Common myeloid progenitor, CD34-positive (primary cell): Measurements from ENCODE around the gene TMEM39A.
A peak's percentile ranks its signal among the peaks of the same experiment; 100 is the strongest.

Experiments used
- CTCF ChIA-PET: fragments of 350-600 bp; sonication (Branson Sonifier 250); formaldehyde crosslinking; loops from one replicate; lab custom pipeline; 2021; ENCODE audit warnings: antibody characterized with exemption; lab: Charles Lee
- POLR2A ChIA-PET: fragments of 350-600 bp; sonication (Branson Sonifier 250); formaldehyde crosslinking; loops from one replicate; lab custom pipeline; 2021; ENCODE audit warnings: antibody characterized with exemption; lab: Charles Lee
- DNase-seq, 3 donors: peaks; one replicate each; pipeline versions ENCODE4 v3.0.0 to v3.0.0-alpha.2; 2013
- H3K27ac ChIP-seq, 2 experiments: 1 replicate in 1 of 2; 2 replicates in 1 of 2; pipeline ENCODE4 v1.7.0; 2013; ENCODE audit warnings: inconsistent platforms in 2 of 2, low read length in 2 of 2, mild to moderate bottlenecking in 2 of 2, low read depth in 1 of 2, moderate library complexity in 1 of 2; ENCODE audit not compliant: severe bottlenecking in 2 of 2, insufficient read depth in 1 of 2, poor library complexity in 1 of 2
- H3K27me3 ChIP-seq, 5 experiments: replicated peaks in 2 of 5; 1 replicate in 3 of 5; 2 replicates in 2 of 5; pipeline versions ENCODE4 v1.6.1 to v1.7.0; 2013; ENCODE audit warnings: low read length in 4 of 5, mild to moderate bottlenecking in 2 of 5, moderate library complexity in 2 of 5, inconsistent platforms in 1 of 5; ENCODE audit not compliant: insufficient read depth in 5 of 5, control insufficient read depth in 4 of 5
- H3K36me3 ChIP-seq, 4 experiments: 1 replicate in 2 of 4; 2 replicates in 2 of 4; pipeline versions ENCODE4 v1.6.1 to v1.7.0; 2013; ENCODE audit warnings: low read length in 3 of 4, control low read depth in 1 of 4, mild to moderate bottlenecking in 1 of 4; ENCODE audit not compliant: control insufficient read depth in 4 of 4, insufficient read depth in 4 of 4
- H3K4me1 ChIP-seq, 4 experiments: 1 replicate in 3 of 4; 2 replicates in 1 of 4; pipeline versions ENCODE4 v1.6.1 to v1.7.1; 2013; ENCODE audit warnings: low read length in 3 of 4, mild to moderate bottlenecking in 3 of 4, control low read depth in 1 of 4, inconsistent platforms in 1 of 4, moderate library complexity in 1 of 4; ENCODE audit not compliant: control insufficient read depth in 4 of 4, insufficient read depth in 4 of 4; ENCODE audit errors: control extremely low read depth in 1 of 4
- H3K4me3 ChIP-seq, 7 experiments: 1 replicate in 4 of 7; 2 replicates in 3 of 7; pipeline versions ENCODE4 v1.5.1 to v1.7.0; 2013; ENCODE audit warnings: mild to moderate bottlenecking in 7 of 7, low read length in 6 of 7, moderate library complexity in 6 of 7, inconsistent platforms in 2 of 7, low read depth in 2 of 7, control low read depth in 1 of 7; ENCODE audit not compliant: insufficient read depth in 4 of 7, control insufficient read depth in 1 of 7; ENCODE audit errors: extremely low read depth in 1 of 7
- H3K9me3 ChIP-seq, 5 experiments: 1 replicate in 4 of 5; 2 replicates in 1 of 5; pipeline versions ENCODE4 v1.6.1 to v1.7.1; 2013; ENCODE audit warnings: low read length in 4 of 5, mild to moderate bottlenecking in 2 of 5, inconsistent platforms in 1 of 5, low read depth in 1 of 5, moderate library complexity in 1 of 5; ENCODE audit not compliant: control insufficient read depth in 4 of 5, insufficient read depth in 2 of 5; ENCODE audit errors: control extremely low read depth in 1 of 5
- WGBS: methylation state at CpG from one replicate; pipeline ENCODE4 v1.1.5; 2013; ENCODE audit not compliant: insufficient coverage; 5-methylcytosine and 5-hydroxymethylcytosine counted together

Gene TMEM39A

DNA sequence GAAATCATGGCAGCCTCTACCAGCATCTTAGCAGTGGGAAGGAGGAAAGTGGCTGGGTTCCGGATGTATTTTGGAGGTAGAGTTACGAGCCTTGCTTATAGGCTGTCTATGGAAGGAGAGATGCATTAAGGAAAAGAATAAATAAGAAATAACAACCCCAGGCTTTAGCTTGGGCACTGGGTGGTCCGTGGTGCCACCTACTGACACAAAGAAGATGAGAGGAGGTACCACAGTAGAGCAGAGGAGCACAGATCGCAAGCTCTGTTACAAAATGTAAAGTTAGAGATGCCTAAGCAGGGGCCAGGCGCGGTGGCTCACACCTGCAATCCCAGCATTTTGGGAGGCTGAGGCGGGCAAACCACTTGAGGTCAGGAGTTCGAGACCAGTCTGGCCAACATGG, 74.8 kb downstream of the TMEM39A start:
- ChIA-PET CTCF (interaction anchor here (0.6 to 1.1 kb wide), 2 partner anchors 10 to 112 kb away, joined by 3 read pairs; no protein-coding TSS in a partner anchor), POLR2A (no interaction called here)
- H3K4me1 ChIP-seq = no peaks in the 10 kb centered on the region
- H3K27me3 ChIP-seq = peaks cover 0 to 1% (median 0%) of the 10 kb centered on the region in 5 experiments
- no peak overlapping the region for H3K4me3 ChIP-seq
- H3K9me3 ChIP-seq = no peaks in the 10 kb centered on the region
- 98% methylated on average over 4 of the region's 8 CpGs for WGBS
- peak in 1 of 3 donors; percentile 6 for DNase-seq
- H3K27ac ChIP-seq = no peak overlapping the region
- peaks cover 0 to 11% (median 2%) of the 10 kb centered on the region in 4 experiments for H3K36me3 ChIP-seq

DNA sequence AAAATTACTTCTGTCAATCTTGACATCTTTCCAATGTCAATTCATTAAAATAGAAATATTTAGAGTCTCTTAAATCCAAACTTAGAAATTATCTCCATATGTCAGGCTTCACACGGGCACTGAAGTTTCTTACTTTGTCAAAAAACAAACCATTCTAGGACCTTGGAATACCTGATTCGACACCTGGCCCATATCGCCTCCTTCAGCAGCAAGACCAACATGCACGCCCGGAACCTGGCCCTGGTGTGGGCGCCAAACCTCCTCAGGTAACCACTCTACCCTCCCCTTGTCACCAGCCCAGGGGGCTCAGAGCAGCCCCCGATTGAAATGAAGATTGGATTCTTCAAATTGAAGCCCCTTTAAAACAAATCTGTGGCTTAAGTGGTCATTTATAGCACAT, 81.3 kb downstream of the TMEM39A start:
- CTCF ChIA-PET = interaction anchor here (1.5 kb wide), 1 partner anchor 108 kb away, joined by 4 read pairs; no protein-coding TSS in a partner anchor
- DNase-seq = no peak
- H3K9me3 ChIP-seq = no peaks in the 10 kb centered on the region
- no peaks in the 10 kb centered on the region for H3K36me3 ChIP-seq
- POLR2A ChIA-PET = no interaction called here
- H3K4me3 ChIP-seq = no peak overlapping the region
- no peak overlapping the region for H3K27ac ChIP-seq
- 87% methylated on average over 4 of the region's 7 CpGs for WGBS
- no peaks in the 10 kb centered on the region for H3K4me1 ChIP-seq
- peaks cover 0 to 1% (median 0%) of the 10 kb centered on the region in 5 experiments for H3K27me3 ChIP-seq

DNA sequence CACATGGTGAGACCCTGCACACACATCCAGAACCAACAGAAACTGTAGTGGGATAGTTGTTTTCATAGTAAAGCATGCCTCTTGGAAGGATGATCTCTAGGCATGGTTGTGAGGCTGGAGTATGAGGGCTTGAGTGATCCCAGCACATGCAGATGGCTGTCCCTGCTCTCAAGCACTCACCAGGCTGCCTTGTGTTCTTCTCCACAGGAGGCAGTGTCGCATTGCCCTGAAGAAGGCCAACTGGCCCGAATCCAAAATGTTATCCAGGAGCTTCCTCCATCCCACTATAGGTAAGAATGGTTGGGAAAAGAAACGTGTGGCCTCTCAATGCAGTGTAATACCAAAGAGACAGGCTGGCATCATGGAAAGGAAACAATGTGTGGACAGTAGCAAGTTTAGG, 82.7 kb downstream of the TMEM39A start:
- Histone ChIP-seq H3K27ac (no peak overlapping the region), H3K4me3 (no peak overlapping the region), H3K36me3 (no peaks in the 10 kb centered on the region), H3K27me3 (peaks cover 0 to under 1% (median 0%) of the 10 kb centered on the region in 5 experiments), H3K9me3 (no peaks in the 10 kb centered on the region), H3K4me1 (no peaks in the 10 kb centered on the region)
- CTCF ChIA-PET = interaction anchor here (1.5 kb wide), 1 partner anchor 106 kb away, joined by 4 read pairs; no protein-coding TSS in a partner anchor
- no CpG with 5 or more reads among the region's 3 CpGs for WGBS
- POLR2A ChIA-PET = no interaction called here
- DNase-seq = no peak
